Hepatocyte (in vitro differentiated cells): Measurements from ENCODE around the gene PSMB8. TPM values are rescaled to one million over a fixed set of nuclear protein-coding genes. Genes with fewer than 3 reads are reported as not detected.

ENCODE experiments used
- DNase-seq: peaks from one replicate; pipeline ENCODE4 v3.0.0-alpha.2; 2016; ENCODE audit warnings: low spot score
- H2AFZ ChIP-seq: fragments of 200-600 bp; sonication (generic); 2 replicates; pipeline ENCODE4 v1.6.0; 2016; ENCODE audit warnings: antibody characterized with exemption, mild to moderate bottlenecking
- H3K27ac ChIP-seq: fragments of 200-600 bp; sonication (generic); 2 replicates; pipeline ENCODE4 v1.5.1; 2016; ENCODE audit warnings: mild to moderate bottlenecking
- H3K27me3 ChIP-seq: fragments of 200-600 bp; sonication (generic); 2 replicates; pipeline ENCODE4 v1.6.1; 2016
- H3K36me3 ChIP-seq: fragments of 200-600 bp; sonication (generic); replicated peaks from 2 replicates; pipeline ENCODE4 v1.5.1; 2016; ENCODE audit warnings: low read depth; ENCODE audit not compliant: insufficient read depth
- H3K4me1 ChIP-seq: fragments of 200-600 bp; sonication (generic); 2 replicates; pipeline ENCODE4 v1.5.1; 2016; ENCODE audit warnings: mild to moderate bottlenecking, moderate library complexity; ENCODE audit not compliant: insufficient read depth
- H3K4me2 ChIP-seq: fragments of 200-600 bp; sonication (generic); 2 replicates; pipeline ENCODE4 v1.6.0; 2016
- H3K4me3 ChIP-seq: fragments of 200-600 bp; sonication (generic); 2 replicates; pipeline ENCODE4 v1.5.1; 2016; ENCODE audit warnings: mild to moderate bottlenecking
- H3K79me2 ChIP-seq: fragments of 200-600 bp; sonication (generic); 2 replicates; pipeline ENCODE4 v1.6.0; 2017; ENCODE audit warnings: mild to moderate bottlenecking
- H3K9me2 ChIP-seq: fragments of 200-600 bp; sonication (generic); replicated peaks from 2 replicates; pipeline ENCODE4 v1.6.0; 2017; ENCODE audit warnings: mild to moderate bottlenecking; ENCODE audit not compliant: insufficient read depth
- H3K9me3 ChIP-seq: fragments of 200-600 bp; sonication (generic); 2 replicates; pipeline ENCODE4 v1.5.1; 2016; ENCODE audit warnings: low read depth, mild to moderate bottlenecking
- H4K20me1 ChIP-seq: fragments of 200-600 bp; sonication (generic); 2 replicates; pipeline ENCODE4 v1.6.0; 2016; ENCODE audit warnings: mild to moderate bottlenecking; ENCODE audit not compliant: insufficient read depth, poor library complexity, severe bottlenecking
- CTCF ChIP-seq: fragments of 200-600 bp; sonication (generic); IDR thresholded peaks from 2 replicates; pipeline ENCODE4 v1.5.1; 2016; ENCODE audit warnings: antibody characterized with exemption, mild to moderate bottlenecking; ENCODE audit not compliant: poor library complexity
- EZH2 ChIP-seq: fragments of 200-600 bp; sonication (generic); IDR thresholded peaks from 2 replicates; pipeline ENCODE4 v1.6.1; 2016; ENCODE audit warnings: antibody characterized with exemption, mild to moderate bottlenecking, borderline replicate concordance
- EZH2phosphoT487 ChIP-seq: fragments of 200-600 bp; sonication (generic); IDR thresholded peaks from one replicate; pipeline ENCODE4 v1.6.1; 2018; ENCODE audit warnings: antibody characterized with exemption, mild to moderate bottlenecking, low read depth, moderate library complexity; ENCODE audit not compliant: unreplicated experiment, severe bottlenecking
- WGBS: methylation state at CpG from one replicate; pipeline ENCODE4 v1.1.6; 2016; ENCODE audit warnings: low lambda C conversion rate; ENCODE audit errors: missing lambda C conversion rate; 5-methylcytosine and 5-hydroxymethylcytosine counted together
- polyA plus RNA-seq: library from polyadenylated mRNA; unstranded; fragments of >200 nt; fragmentation: Nextera tagmentation; extraction: Ambion mirVana; gene quantifications from 2 replicates; pipeline ENCODE4 v1.2.1, GENCODE V29; 2016
- total RNA-seq: library from RNA; depleted of rRNA; stranded (reverse); fragments of >200 nt; gene quantifications from 2 replicates; pipeline ENCODE4 v1.2.3, GENCODE V29; 2014

The PSMB8 gene
- total and polyA plus RNA-seq, 2 experiments from 2014 or later: 18.6 to 19.1 TPM

- WGBS: 88% methylated on average over 4 of the region's 4 CpGs
- peaks cover 9% of the 10 kb centered on the region for H3K4me1 ChIP-seq
Measured at GRCh38 chr6:32851025-32851424, 7.2 kb upstream of the PSMB8 start.

GRCh38 chr6:32849126-32849525 lies 5.3 kb upstream of the PSMB8 start:
- WGBS: 82% methylated on average over 6 of the region's 6 CpGs
- H3K27ac ChIP-seq: no peak overlapping the region
- H3K9me2 ChIP-seq: no peaks in the 10 kb centered on the region
- peaks cover 9% of the 10 kb centered on the region for H3K4me1 ChIP-seq
- no peak overlapping the region for H3K4me2 ChIP-seq
- H4K20me1 ChIP-seq: no peaks in the 10 kb centered on the region
- H3K4me3 ChIP-seq: no peak overlapping the region
- no peaks in the 10 kb centered on the region for H3K9me3 ChIP-seq
- TF ChIP-seq CTCF (no peak), EZH2 (no peak), EZH2phosphoT487 (no peak)
- no peaks in the 10 kb centered on the region for H3K36me3 ChIP-seq
- H3K79me2 ChIP-seq: no peaks in the 10 kb centered on the region
- DNase-seq: no peak
- H2AFZ ChIP-seq: no peak overlapping the region
- peaks cover 6% of the 10 kb centered on the region for H3K27me3 ChIP-seq

More at GRCh38 chr6:32851025-32851424, 7.2 kb upstream of the PSMB8 start:
- Histone ChIP-seq H3K79me2 (no peaks in the 10 kb centered on the region), H3K9me3 (no peaks in the 10 kb centered on the region), H4K20me1 (no peaks in the 10 kb centered on the region), H2AFZ (no peak overlapping the region), H3K36me3 (no peaks in the 10 kb centered on the region), H3K27me3 (peaks cover 19% of the 10 kb centered on the region), H3K4me3 (no peak overlapping the region), H3K9me2 (no peaks in the 10 kb centered on the region), H3K4me2 (no peak overlapping the region), H3K27ac (no peak overlapping the region)
- no peak for DNase-seq
- TF ChIP-seq EZH2phosphoT487: no peak
- TF ChIP-seq EZH2: no peak
- TF ChIP-seq CTCF: no peak

- Histone ChIP-seq H3K36me3 (no peaks in the 10 kb centered on the region), H3K9me2 (no peaks in the 10 kb centered on the region), H3K27ac (no peak overlapping the region), H4K20me1 (no peaks in the 10 kb centered on the region), H3K79me2 (no peaks in the 10 kb centered on the region), H3K4me1 (peaks cover 9% of the 10 kb centered on the region), H3K27me3 (peaks cover 6% of the 10 kb centered on the region), H3K4me3 (no peak overlapping the region), H3K4me2 (no peak overlapping the region), H3K9me3 (no peaks in the 10 kb centered on the region), H2AFZ (no peak overlapping the region)
- no peak for DNase-seq
- TF ChIP-seq EZH2phosphoT487 (no peak), CTCF (no peak), EZH2 (no peak)
- 92% methylated on average over 8 of the region's 8 CpGs for WGBS
Measured at GRCh38 chr6:32847795-32848194, 3.9 kb upstream of the PSMB8 start.

- H3K4me3 ChIP-seq: no peak overlapping the region
- H3K4me2 ChIP-seq: no peak overlapping the region
- H3K27ac ChIP-seq: no peak overlapping the region
- H3K36me3 ChIP-seq: no peaks in the 10 kb centered on the region
- H3K4me1 ChIP-seq: peaks cover under 1% of the 10 kb centered on the region
- H4K20me1 ChIP-seq: no peaks in the 10 kb centered on the region
- H3K9me2 ChIP-seq: no peaks in the 10 kb centered on the region
- H3K27me3 ChIP-seq: peaks cover 1% of the 10 kb centered on the region
- 95% methylated on average over 10 of the region's 10 CpGs for WGBS
- DNase-seq: no peak
- no peak overlapping the region for H2AFZ ChIP-seq
- TF ChIP-seq EZH2phosphoT487: no peak
- TF ChIP-seq CTCF: no peak
- TF ChIP-seq EZH2: no peak
- no peaks in the 10 kb centered on the region for H3K9me3 ChIP-seq
- H3K79me2 ChIP-seq: no peaks in the 10 kb centered on the region
Measured at GRCh38 chr6:32847004-32847403, 3.2 kb upstream of the PSMB8 start.
